A549 (cell line): ENCODE results near the gene BANP. TPM values are rescaled to one million over a fixed set of nuclear protein-coding genes. Genes with fewer than 3 reads are reported as not detected.
A peak's percentile ranks its signal among the peaks of the same experiment; 100 is the strongest.

Source experiments
- ATAC-seq, 2 experiments: fragments of 200-7000 bp in 1 of 2; fragments of >200 bp in 1 of 2; cut with Nextera tagmentation in 1 of 2; cut with Tn5 transposase in 1 of 2; 3 replicates each; pipeline versions ENCODE4 v1.8.0 to v1.9.1; 2018 to 2020; ENCODE audit warnings: mild to moderate bottlenecking in 1 of 2, moderate library complexity in 1 of 2
- CTCF ChIA-PET: fragments of 300-600 bp; sonication (Branson Sonifier 250); formaldehyde crosslinking; extraction: SDS; loops from one replicate; lab custom pipeline; 2021; ENCODE audit warnings: antibody characterized with exemption, inconsistent platforms; lab: Yijun Ruan, JAX
- POLR2A ChIA-PET: fragments of 350-600 bp; formaldehyde crosslinking; extraction: SDS; loops from one replicate; lab custom pipeline; 2021; ENCODE audit warnings: antibody characterized with exemption, inconsistent platforms; lab: Yijun Ruan, JAX
- DNase-seq, 2 experiments: peaks; one replicate each; pipeline versions ENCODE4 v3.0.0 to v3.0.0-alpha.2; 2011 to 2016; ENCODE audit warnings: low read depth in 1 of 2, low spot score in 1 of 2
- FAIRE-seq: peaks from 2 replicates; lab custom pipeline; 2011; peaks lifted over from hg19 to GRCh38; lab: Jason Lieb, UNC
- H3K27ac ChIP-seq, 2 experiments: fragments of >200 bp; sonication (Bioruptor Twin); formaldehyde crosslinking; 3 replicates each; pipeline ENCODE4 v1.5.1; 2016 to 2017
- H3K4me1 ChIP-seq: fragments of >200 bp; sonication (Bioruptor Twin); formaldehyde crosslinking; 3 replicates; pipeline ENCODE4 v1.6.1; 2016
- H3K4me2 ChIP-seq: fragments of >200 bp; sonication (Bioruptor Twin); formaldehyde crosslinking; 3 replicates; pipeline ENCODE4 v1.6.1; 2016
- H3K4me3 ChIP-seq: fragments of >200 bp; sonication (Bioruptor Twin); formaldehyde crosslinking; 3 replicates; pipeline ENCODE4 v1.5.1; 2016
- H3K9me3 ChIP-seq: fragments of >200 bp; sonication (Bioruptor Twin); formaldehyde crosslinking; 3 replicates; pipeline ENCODE4 v1.6.1; 2016
- BHLHE40 ChIP-seq: IDR thresholded peaks from 2 replicates; pipeline ENCODE4 v1.6.1; 2012; ENCODE audit warnings: low read depth, low read length, inconsistent platforms
- CBX8 ChIP-seq: fragments of 200-600 bp; sonication (generic); IDR thresholded peaks from 2 replicates; pipeline ENCODE4 v1.6.1; 2016
- CEBPB ChIP-seq, 2 experiments: fragments of >200 bp in 1 of 2; sonication (Bioruptor Twin) in 1 of 2; formaldehyde crosslinking in 1 of 2; IDR thresholded peaks; 2 replicates each; pipeline ENCODE4 v1.6.1; 2012 to 2016
- CHD4 ChIP-seq: fragments of 200-600 bp; sonication (generic); IDR thresholded peaks from 2 replicates; pipeline ENCODE4 v1.6.1; 2016; ENCODE audit warnings: antibody characterized with exemption, mild to moderate bottlenecking, borderline replicate concordance
- EHMT2 ChIP-seq: fragments of 200-600 bp; sonication (generic); IDR thresholded peaks from 2 replicates; pipeline ENCODE4 v1.6.1; 2016; ENCODE audit warnings: antibody characterized with exemption, low read depth, mild to moderate bottlenecking, moderate library complexity
- FOXS1 ChIP-seq: fragments of 250-450 bp; sonication (Bioruptor Pico); IDR thresholded peaks from 2 replicates; pipeline ENCODE4 v1.5.0; 2020; ENCODE audit warnings: mild to moderate bottlenecking, moderate library complexity
- GATA3 ChIP-seq: IDR thresholded peaks from 2 replicates; pipeline ENCODE4 v1.6.1; 2012; ENCODE audit warnings: borderline replicate concordance
- HEYL ChIP-seq: fragments of 250-450 bp; sonication (Bioruptor Pico); IDR thresholded peaks from 2 replicates; pipeline ENCODE4 v1.8.0; 2021; ENCODE audit warnings: mild to moderate bottlenecking, moderate library complexity
- HOXA7 ChIP-seq: fragments of 250-450 bp; sonication (Bioruptor Pico); IDR thresholded peaks from 2 replicates; pipeline ENCODE4 v1.5.0; 2020; ENCODE audit warnings: mild to moderate bottlenecking, moderate library complexity
- HOXB5 ChIP-seq: fragments of 250-450 bp; sonication (Bioruptor Pico); IDR thresholded peaks from 2 replicates; pipeline ENCODE4 v1.5.0; 2020; ENCODE audit warnings: mild to moderate bottlenecking, moderate library complexity
- KDM1A ChIP-seq: fragments of 200-600 bp; sonication (generic); IDR thresholded peaks from 2 replicates; pipeline ENCODE4 v1.6.1; 2016; ENCODE audit warnings: low read depth, mild to moderate bottlenecking
- KDM5A ChIP-seq: fragments of 200-600 bp; sonication (generic); IDR thresholded peaks from 2 replicates; pipeline ENCODE4 v1.6.1; 2016; ENCODE audit warnings: antibody characterized with exemption, mild to moderate bottlenecking
- MAFK ChIP-seq: fragments of 450-650 bp; IDR thresholded peaks from 2 replicates; pipeline ENCODE4 v1.6.1; 2014; ENCODE audit not compliant: partially characterized antibody
- MYC ChIP-seq: IDR thresholded peaks from 2 replicates; pipeline ENCODE4 v1.6.1; 2012; ENCODE audit warnings: mild to moderate bottlenecking, inconsistent platforms, low read length, improper control_type of control experiment, borderline replicate concordance
- NFE2L2 ChIP-seq: fragments of 150-350 bp; conservative IDR thresholded peaks from 2 replicates; pipeline ENCODE4 v1.6.1; 2014; ENCODE audit warnings: low read length
- NR3C1 ChIP-seq: fragments of >200 bp; sonication (Bioruptor Twin); formaldehyde crosslinking; IDR thresholded peaks from 3 replicates; pipeline ENCODE4 v1.6.1; 2017
- POLR2AphosphoS2 ChIP-seq: conservative IDR thresholded peaks from 2 replicates; pipeline ENCODE4 v1.6.1; 2012; ENCODE audit warnings: low read length, improper control_type of control experiment, inconsistent platforms
- RAD21 ChIP-seq, 2 experiments: fragments of >200 bp in 1 of 2; sonication (Bioruptor Twin) in 1 of 2; formaldehyde crosslinking in 1 of 2; IDR thresholded peaks in 1 of 2; conservative IDR thresholded peaks in 1 of 2; 2 replicates in 1 of 2; 3 replicates in 1 of 2; pipeline ENCODE4 v1.6.1; 2012 to 2018; ENCODE audit warnings: inconsistent platforms in 1 of 2
- RCOR1 ChIP-seq: fragments of 150-350 bp; IDR thresholded peaks from 2 replicates; pipeline ENCODE4 v1.6.1; 2014; ENCODE audit warnings: antibody characterized with exemption, low read length, low read depth
- RFX5 ChIP-seq: fragments of 450-650 bp; IDR thresholded peaks from 2 replicates; pipeline ENCODE4 v1.7.1; 2014; ENCODE audit warnings: antibody characterized with exemption, mild to moderate bottlenecking, moderate library complexity
- SREBF2 ChIP-seq: fragments of 450-650 bp; IDR thresholded peaks from 2 replicates; pipeline ENCODE4 v1.6.1; 2014; ENCODE audit warnings: mild to moderate bottlenecking, moderate library complexity
- ZC3H11A ChIP-seq: fragments of 450-650 bp; IDR thresholded peaks from 2 replicates; pipeline ENCODE4 v1.6.1; 2014; ENCODE audit warnings: antibody characterized with exemption, mild to moderate bottlenecking
- WGBS: methylation state at CpG from one replicate; pipeline ENCODE4 v1.1.6; 2017; ENCODE audit errors: missing lambda C conversion rate; 5-methylcytosine and 5-hydroxymethylcytosine counted together
- polyA plus RNA-seq, 4 experiments: library from polyadenylated mRNA; depleted of rRNA in 3 of 4; stranded (reverse); fragments of >200 nt; fragmentation: RNase III in 1 of 4; extraction: RNeasy Plus Mini Kit Qiagen cat#74134 plus additional on column Dnase treatment in 1 of 4; gene quantifications; 2 replicates in 3 of 4; 3 replicates in 1 of 4; pipeline ENCODE4 v1.2.3, GENCODE V29; 2011 to 2017
- TF ChIP-seq, protein P1 (sequence below): fragments of >200 bp; sonication (Bioruptor Twin); formaldehyde crosslinking; IDR thresholded peaks from 2 replicates; pipeline ENCODE4 v1.6.1; 2016
- TF ChIP-seq, protein P2 (sequence below): IDR thresholded peaks from 2 replicates; pipeline ENCODE4 v1.6.1; 2012; ENCODE audit warnings: low read depth, borderline replicate concordance
- TF ChIP-seq, protein P3 (sequence below): fragments of 250-450 bp; sonication (Bioruptor Pico); IDR thresholded peaks from 2 replicates; pipeline ENCODE4 v1.5.0; 2021; ENCODE audit warnings: mild to moderate bottlenecking, moderate library complexity, borderline replicate concordance
- TF ChIP-seq, protein P4 (sequence below): fragments of >200 bp; sonication (Bioruptor Twin); formaldehyde crosslinking; IDR thresholded peaks from 3 replicates; pipeline ENCODE4 v1.5.1; 2016
- TF ChIP-seq, protein P5 (sequence below): fragments of >200 bp; sonication (Bioruptor Twin); formaldehyde crosslinking; IDR thresholded peaks from 3 replicates; pipeline ENCODE4 v1.6.1; 2016

BANP gene
- polyA plus RNA-seq, 2 of the 4 experiments (the other 2 are of a cell fraction) = 17.1 to 17.2 TPM

DNA sequence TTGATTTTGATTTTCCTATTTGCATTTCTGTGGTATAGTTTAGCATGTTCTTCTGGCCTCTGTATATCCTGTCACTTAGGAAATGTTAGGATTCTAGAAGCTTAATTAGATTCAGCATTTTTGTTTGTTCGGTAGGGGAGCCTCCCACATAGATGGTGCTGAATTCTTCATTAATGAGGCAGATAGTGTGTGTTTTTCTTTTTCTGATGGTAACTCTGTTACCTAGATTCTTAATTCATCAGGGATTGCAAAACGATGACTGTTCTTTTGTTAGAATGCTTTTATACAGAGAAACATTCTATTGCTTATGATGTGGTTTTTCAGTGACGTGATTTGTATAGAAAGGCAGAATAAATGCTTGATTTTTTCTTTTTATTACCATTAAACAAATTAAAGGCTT lies 19.0 kb downstream of the BANP start:
- FAIRE-seq = no peak
- peaks cover 29% of the 10 kb centered on the region for H3K9me3 ChIP-seq
- 83% methylated on average over 3 of the region's 3 CpGs for WGBS
- DNase-seq = no peak
- H3K4me1 ChIP-seq = no peaks in the 10 kb centered on the region
- CTCF ChIA-PET = interaction anchor here (0.6 to 1.7 kb wide), 2 partner anchors 13 to 26 kb away, joined by 4 read pairs; no protein-coding TSS in a partner anchor
- no peak for ATAC-seq
- H3K4me3 ChIP-seq = no peak overlapping the region
- H3K4me2 ChIP-seq = no peak overlapping the region
- POLR2A ChIA-PET = no interaction called here
- TF ChIP-seq MYC = no peak
- TF ChIP-seq CHD4 = no peak
- TF ChIP-seq RFX5 = no peak
- TF ChIP-seq HOXB5 (CRISPR knock-in tag) = no peak
- TF ChIP-seq, protein P1, sequence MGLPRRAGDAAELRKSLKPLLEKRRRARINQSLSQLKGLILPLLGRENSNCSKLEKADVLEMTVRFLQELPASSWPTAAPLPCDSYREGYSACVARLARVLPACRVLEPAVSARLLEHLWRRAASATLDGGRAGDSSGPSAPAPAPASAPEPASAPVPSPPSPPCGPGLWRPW = no peak
- TF ChIP-seq, protein P2, sequence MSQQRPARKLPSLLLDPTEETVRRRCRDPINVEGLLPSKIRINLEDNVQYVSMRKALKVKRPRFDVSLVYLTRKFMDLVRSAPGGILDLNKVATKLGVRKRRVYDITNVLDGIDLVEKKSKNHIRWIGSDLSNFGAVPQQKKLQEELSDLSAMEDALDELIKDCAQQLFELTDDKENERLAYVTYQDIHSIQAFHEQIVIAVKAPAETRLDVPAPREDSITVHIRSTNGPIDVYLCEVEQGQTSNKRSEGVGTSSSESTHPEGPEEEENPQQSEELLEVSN = no peak
- no peak for TF ChIP-seq NFE2L2
- no peak overlapping the region for H3K27ac ChIP-seq

DNA sequence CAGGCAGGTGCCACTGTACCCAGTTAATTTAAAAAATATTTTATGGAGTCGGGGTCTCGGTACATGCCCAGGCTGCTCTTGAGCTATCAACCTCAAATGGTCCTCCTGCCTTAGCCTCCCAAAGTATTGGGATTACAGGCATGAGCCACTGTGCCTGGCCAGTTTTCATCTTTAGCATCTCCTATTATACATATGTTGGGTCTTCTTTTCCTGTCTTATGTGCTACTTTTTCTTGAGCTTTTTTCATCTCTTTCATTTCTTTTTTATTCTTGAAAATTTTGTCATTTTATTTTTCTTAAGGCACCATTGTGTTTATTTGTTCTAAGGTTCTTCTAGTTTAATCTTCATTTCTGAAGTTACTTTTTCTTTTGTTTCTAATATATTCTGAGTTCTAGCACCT lies 20.7 kb downstream of the BANP start:
- TF ChIP-seq KDM1A (peak; percentile 47; the same call in 1 of the 2 replicates), SREBF2 (no peak), RCOR1 (no peak), RAD21 (conservative IDR thresholded peaks at IDR 0.05 in 1 of 2, IDR thresholded peaks at IDR 0.05 in 1 of 2) (no peak), POLR2AphosphoS2 (no peak)
- TF ChIP-seq, protein P3, sequence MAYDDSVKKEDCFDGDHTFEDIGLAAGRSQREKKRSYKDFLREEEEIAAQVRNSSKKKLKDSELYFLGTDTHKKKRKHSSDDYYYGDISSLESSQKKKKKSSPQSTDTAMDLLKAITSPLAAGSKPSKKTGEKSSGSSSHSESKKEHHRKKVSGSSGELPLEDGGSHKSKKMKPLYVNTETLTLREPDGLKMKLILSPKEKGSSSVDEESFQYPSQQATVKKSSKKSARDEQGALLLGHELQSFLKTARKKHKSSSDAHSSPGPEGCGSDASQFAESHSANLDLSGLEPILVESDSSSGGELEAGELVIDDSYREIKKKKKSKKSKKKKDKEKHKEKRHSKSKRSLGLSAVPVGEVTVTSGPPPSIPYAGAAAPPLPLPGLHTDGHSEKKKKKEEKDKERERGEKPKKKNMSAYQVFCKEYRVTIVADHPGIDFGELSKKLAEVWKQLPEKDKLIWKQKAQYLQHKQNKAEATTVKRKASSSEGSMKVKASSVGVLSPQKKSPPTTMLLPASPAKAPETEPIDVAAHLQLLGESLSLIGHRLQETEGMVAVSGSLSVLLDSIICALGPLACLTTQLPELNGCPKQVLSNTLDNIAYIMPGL (CRISPR knock-in tag) = no peak
- FAIRE-seq = no peak
- H3K27ac ChIP-seq = no peak overlapping the region
- no peak overlapping the region for H3K4me3 ChIP-seq
- peaks cover 29% of the 10 kb centered on the region for H3K9me3 ChIP-seq
- no peaks in the 10 kb centered on the region for H3K4me1 ChIP-seq
- no peak for ATAC-seq
- ChIA-PET POLR2A (no interaction called here), CTCF (interaction anchor here (0.9 to 3.5 kb wide), 4 partner anchors 12 to 101 kb away, joined by 3 to 16 read pairs (median 5); no protein-coding TSS in a partner anchor)
- H3K4me2 ChIP-seq = no peak overlapping the region
- DNase-seq = peak in 1 of 2 experiments; percentile 13
- 100% methylated on average over 2 of the region's 2 CpGs for WGBS

DNA sequence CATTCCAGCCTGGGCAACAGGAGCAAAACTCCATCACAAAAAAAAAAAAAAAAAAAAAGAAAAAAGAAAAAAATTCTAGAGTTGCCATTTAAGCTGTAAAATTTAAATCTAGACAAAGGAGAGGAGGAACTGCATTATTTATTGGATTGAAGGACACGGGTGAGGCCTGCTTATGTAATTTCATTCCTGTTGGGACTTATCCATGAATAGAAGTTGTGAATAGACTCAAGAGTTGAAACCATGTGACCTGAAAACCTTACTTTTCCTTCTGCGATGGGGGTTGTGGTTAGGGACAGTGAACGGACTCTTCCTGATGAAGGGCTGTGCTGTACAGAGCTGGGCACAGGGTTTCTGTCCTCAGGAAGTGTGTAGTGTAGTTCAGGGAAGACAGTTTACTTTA lies 22.5 kb downstream of the BANP start:
- no peak for FAIRE-seq
- TF ChIP-seq NR3C1 (no peak), BHLHE40 (no peak), HOXA7 (no peak), POLR2AphosphoS2 (no peak), GATA3 (no peak), MAFK (no peak), ZC3H11A (no peak), CEBPB (IDR thresholded peaks at IDR 0.05) (no peak), FOXS1 (no peak), HEYL (CRISPR knock-in tag) (no peak), KDM5A (no peak), MYC (no peak), HOXB5 (CRISPR knock-in tag) (no peak), KDM1A (no peak), EHMT2 (no peak), CBX8 (no peak)
- TF ChIP-seq, protein P4, sequence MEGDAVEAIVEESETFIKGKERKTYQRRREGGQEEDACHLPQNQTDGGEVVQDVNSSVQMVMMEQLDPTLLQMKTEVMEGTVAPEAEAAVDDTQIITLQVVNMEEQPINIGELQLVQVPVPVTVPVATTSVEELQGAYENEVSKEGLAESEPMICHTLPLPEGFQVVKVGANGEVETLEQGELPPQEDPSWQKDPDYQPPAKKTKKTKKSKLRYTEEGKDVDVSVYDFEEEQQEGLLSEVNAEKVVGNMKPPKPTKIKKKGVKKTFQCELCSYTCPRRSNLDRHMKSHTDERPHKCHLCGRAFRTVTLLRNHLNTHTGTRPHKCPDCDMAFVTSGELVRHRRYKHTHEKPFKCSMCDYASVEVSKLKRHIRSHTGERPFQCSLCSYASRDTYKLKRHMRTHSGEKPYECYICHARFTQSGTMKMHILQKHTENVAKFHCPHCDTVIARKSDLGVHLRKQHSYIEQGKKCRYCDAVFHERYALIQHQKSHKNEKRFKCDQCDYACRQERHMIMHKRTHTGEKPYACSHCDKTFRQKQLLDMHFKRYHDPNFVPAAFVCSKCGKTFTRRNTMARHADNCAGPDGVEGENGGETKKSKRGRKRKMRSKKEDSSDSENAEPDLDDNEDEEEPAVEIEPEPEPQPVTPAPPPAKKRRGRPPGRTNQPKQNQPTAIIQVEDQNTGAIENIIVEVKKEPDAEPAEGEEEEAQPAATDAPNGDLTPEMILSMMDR = no peak
- TF ChIP-seq, protein P5, sequence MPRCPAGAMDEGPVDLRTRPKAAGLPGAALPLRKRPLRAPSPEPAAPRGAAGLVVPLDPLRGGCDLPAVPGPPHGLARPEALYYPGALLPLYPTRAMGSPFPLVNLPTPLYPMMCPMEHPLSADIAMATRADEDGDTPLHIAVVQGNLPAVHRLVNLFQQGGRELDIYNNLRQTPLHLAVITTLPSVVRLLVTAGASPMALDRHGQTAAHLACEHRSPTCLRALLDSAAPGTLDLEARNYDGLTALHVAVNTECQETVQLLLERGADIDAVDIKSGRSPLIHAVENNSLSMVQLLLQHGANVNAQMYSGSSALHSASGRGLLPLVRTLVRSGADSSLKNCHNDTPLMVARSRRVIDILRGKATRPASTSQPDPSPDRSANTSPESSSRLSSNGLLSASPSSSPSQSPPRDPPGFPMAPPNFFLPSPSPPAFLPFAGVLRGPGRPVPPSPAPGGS = no peak
- Histone ChIP-seq H3K4me1 (no peaks in the 10 kb centered on the region), H3K4me2 (no peak overlapping the region), H3K4me3 (no peak overlapping the region), H3K27ac (no peak overlapping the region), H3K9me3 (peaks cover 29% of the 10 kb centered on the region)
- ChIA-PET POLR2A (interaction anchor here (0.7 kb wide), 1 partner anchor 13 kb away, joined by 4 read pairs; no protein-coding TSS in a partner anchor), CTCF (interaction anchor here (3.5 kb wide), 1 partner anchor 10 kb away, joined by 16 read pairs; no protein-coding TSS in a partner anchor)
- no peak for DNase-seq
- 91% methylated on average over 3 of the region's 3 CpGs for WGBS
- no peak for ATAC-seq
